Measurements from ENCODE around the gene EIF4H.
A peak's percentile ranks its signal among the peaks of the same experiment; 100 is the strongest.

The EIF4H gene

DNA sequence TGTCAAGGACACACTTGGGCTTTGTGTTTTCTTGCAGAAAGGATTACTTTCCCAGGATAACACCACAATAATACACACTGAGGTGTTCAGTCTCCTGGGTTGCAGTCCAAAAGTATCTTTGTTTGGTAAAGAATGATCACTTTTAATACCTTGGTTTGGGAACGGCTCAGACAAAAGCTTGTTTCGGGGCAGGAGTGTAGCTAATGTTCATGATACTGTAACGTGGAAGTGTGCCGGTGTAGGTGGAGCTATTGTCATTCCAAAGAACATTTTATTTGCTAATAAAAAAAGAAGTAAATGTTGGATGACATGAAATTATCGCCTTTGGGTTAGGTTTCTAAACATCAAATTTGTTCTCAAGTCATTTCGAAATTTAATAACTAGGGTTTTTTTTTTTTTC lies 1.2 kb downstream of the EIF4H start:
- no CpG with 5 or more reads among the region's 6 CpGs for WGBS (ENCODE audit: extremely low coverage, insufficient coverage, low lambda C conversion rate)
- Histone ChIP-seq H2BK5ac (ENCODE audit: low read length) (no peak overlapping the region), H3K18ac (ENCODE audit: low read length) (no peak overlapping the region), H3K79me2 (ENCODE audit: control insufficient read depth, insufficient read depth, low read length) (peaks cover 61% of the 10 kb centered on the region), H3K4me1 (ENCODE audit: control insufficient read depth, low read depth, low read length) (no peaks in the 10 kb centered on the region), H3K9ac (ENCODE audit: low read length) (peak overlapping the region; percentile 99), H3K4ac (ENCODE audit: low read depth, low read length) (no peak overlapping the region), H3K27ac (ENCODE audit: low read depth, low read length) (no peak overlapping the region), H3K23ac (ENCODE audit: low read length) (no peak overlapping the region), H4K5ac (ENCODE audit: low read length) (no peak overlapping the region), H2BK15ac (replicated peaks; ENCODE audit: low read depth) (no peak overlapping the region), H3K56ac (ENCODE audit: low read length) (peak overlapping the region; percentile 99), H2AK5ac (ENCODE audit: low read length) (no peak overlapping the region), H3K36me3 (ENCODE audit: control insufficient read depth, insufficient read depth, low read length) (peaks cover 1% of the 10 kb centered on the region), H3K4me3 (ENCODE audit: low read length) (peak overlapping the region; percentile 90), H2BK120ac (ENCODE audit: low read depth, low read length) (no peak overlapping the region), H3K4me2 (ENCODE audit: low read length) (peak overlapping the region; percentile 86), H3K79me1 (ENCODE audit: low read length) (no peaks in the 10 kb centered on the region), H3K27me3 (ENCODE audit: insufficient read depth, low read length, poor library complexity) (no peaks in the 10 kb centered on the region), H4K8ac (ENCODE audit: low read depth, low read length) (no peak overlapping the region)
- DNase-seq, result no peak

DNA sequence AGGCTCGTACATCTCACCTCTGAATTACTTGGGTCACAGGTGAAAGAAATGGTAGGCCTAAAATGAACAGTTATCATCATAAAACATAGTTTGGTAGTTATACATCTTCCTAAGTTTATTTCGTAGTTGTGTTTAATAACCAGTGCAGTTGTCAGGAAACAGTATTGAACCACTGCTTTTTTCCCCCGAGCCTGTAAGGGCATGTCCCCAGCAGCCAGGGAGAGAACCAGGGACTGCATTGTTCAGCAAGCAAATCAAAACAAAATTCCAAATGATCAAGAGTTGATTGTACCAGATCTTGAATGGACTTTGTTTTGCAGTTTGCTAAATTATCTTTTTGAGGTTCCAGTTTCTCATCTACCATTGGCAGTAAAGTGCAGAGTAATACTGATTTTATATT lies 2.4 kb downstream of the EIF4H start:
- Histone ChIP-seq H2AK5ac (ENCODE audit: low read length) (no peak overlapping the region), H2BK15ac (replicated peaks; ENCODE audit: low read depth) (no peak overlapping the region), H3K18ac (ENCODE audit: low read length) (no peak overlapping the region), H3K56ac (ENCODE audit: low read length) (no peak overlapping the region), H2BK120ac (ENCODE audit: low read depth, low read length) (no peak overlapping the region), H3K4me1 (ENCODE audit: control insufficient read depth, low read depth, low read length) (no peaks in the 10 kb centered on the region), H3K9ac (ENCODE audit: low read length) (peak overlapping the region; percentile 15), H3K4me2 (ENCODE audit: low read length) (no peak overlapping the region), H2BK5ac (ENCODE audit: low read length) (no peak overlapping the region), H3K4me3 (ENCODE audit: low read length) (no peak overlapping the region), H3K27ac (ENCODE audit: low read depth, low read length) (no peak overlapping the region), H4K5ac (ENCODE audit: low read length) (no peak overlapping the region), H3K79me1 (ENCODE audit: low read length) (no peaks in the 10 kb centered on the region), H3K27me3 (ENCODE audit: insufficient read depth, low read length, poor library complexity) (no peaks in the 10 kb centered on the region), H3K79me2 (ENCODE audit: control insufficient read depth, insufficient read depth, low read length) (peaks cover 73% of the 10 kb centered on the region), H3K36me3 (ENCODE audit: control insufficient read depth, insufficient read depth, low read length) (peaks cover 1% of the 10 kb centered on the region), H3K23ac (ENCODE audit: low read length) (no peak overlapping the region), H4K8ac (ENCODE audit: low read depth, low read length) (no peak overlapping the region), H3K4ac (ENCODE audit: low read depth, low read length) (no peak overlapping the region)
- no peak for DNase-seq
- no CpG with 5 or more reads among the region's 3 CpGs for WGBS (ENCODE audit: extremely low coverage, insufficient coverage, low lambda C conversion rate)

DNA sequence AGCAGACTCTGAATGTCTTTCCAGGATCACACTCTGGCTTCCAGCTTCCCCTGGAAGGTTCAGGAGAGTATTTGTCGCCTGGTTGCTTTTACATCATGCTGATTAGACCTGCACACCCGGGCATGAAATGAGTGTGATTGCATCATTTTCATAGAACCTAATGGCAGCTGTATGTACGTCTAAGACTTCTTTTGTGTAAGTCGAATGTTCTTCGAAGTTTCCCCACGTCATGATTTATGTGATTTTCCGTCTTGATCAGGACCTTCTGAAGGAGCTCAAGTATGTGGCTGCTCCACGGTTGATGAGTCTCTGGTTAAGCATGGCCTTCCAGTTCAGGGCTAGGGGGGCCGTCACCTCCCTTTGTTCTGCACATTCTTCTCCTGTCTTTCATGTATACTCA lies 4.5 kb downstream of the EIF4H start:
- WGBS (ENCODE audit: extremely low coverage, insufficient coverage, low lambda C conversion rate), result no CpG with 5 or more reads among the region's 9 CpGs
- Histone ChIP-seq H2BK120ac (ENCODE audit: low read depth, low read length) (no peak overlapping the region), H3K56ac (ENCODE audit: low read length) (peak overlapping the region; percentile 44), H4K5ac (ENCODE audit: low read length) (no peak overlapping the region), H3K27ac (ENCODE audit: low read depth, low read length) (no peak overlapping the region), H2AK5ac (ENCODE audit: low read length) (no peak overlapping the region), H4K8ac (ENCODE audit: low read depth, low read length) (no peak overlapping the region), H3K9ac (ENCODE audit: low read length) (peak overlapping the region; percentile 23), H3K4ac (ENCODE audit: low read depth, low read length) (no peak overlapping the region), H3K36me3 (ENCODE audit: control insufficient read depth, insufficient read depth, low read length) (peaks cover 1% of the 10 kb centered on the region), H3K23ac (ENCODE audit: low read length) (no peak overlapping the region), H2BK15ac (replicated peaks; ENCODE audit: low read depth) (no peak overlapping the region), H3K4me3 (ENCODE audit: low read length) (no peak overlapping the region), H3K4me2 (ENCODE audit: low read length) (no peak overlapping the region), H3K79me1 (ENCODE audit: low read length) (no peaks in the 10 kb centered on the region), H3K27me3 (ENCODE audit: insufficient read depth, low read length, poor library complexity) (no peaks in the 10 kb centered on the region), H3K18ac (ENCODE audit: low read length) (no peak overlapping the region), H3K79me2 (ENCODE audit: control insufficient read depth, insufficient read depth, low read length) (peaks cover 93% of the 10 kb centered on the region), H2BK5ac (ENCODE audit: low read length) (no peak overlapping the region), H3K4me1 (ENCODE audit: control insufficient read depth, low read depth, low read length) (peaks cover 2% of the 10 kb centered on the region)
- DNase-seq, result no peak

DNA sequence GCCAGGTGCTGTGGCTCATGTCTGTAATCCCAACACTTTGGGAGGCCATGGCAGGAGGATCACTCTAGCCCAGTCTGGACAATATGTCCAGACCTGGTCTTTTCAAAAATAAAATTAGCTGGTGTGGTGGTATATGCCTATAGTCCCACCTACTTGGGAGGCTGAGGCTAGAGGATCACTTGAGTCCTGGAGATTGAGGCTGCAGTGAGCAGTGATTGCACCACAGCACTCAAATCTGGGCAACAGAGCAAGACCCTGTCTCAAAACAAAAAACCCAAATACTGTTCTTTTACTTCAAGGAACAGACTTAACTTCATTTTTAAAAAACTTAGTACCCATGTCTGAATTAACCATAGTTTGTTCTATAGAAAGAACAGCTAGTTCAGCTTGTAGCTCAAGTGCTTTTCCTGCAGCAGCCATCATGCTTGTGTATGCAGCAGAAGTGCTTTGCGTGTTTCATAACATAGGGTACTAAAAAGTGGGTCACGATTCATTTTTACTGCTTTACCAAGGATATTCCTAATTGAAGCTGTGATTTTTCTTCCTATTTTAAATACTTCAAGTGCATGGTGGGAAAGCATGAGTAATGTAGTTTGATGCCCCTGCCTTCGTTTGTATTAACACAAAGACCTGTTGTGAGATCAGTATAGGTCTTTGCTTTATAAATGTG lies 5.9 kb downstream of the EIF4H start:
- peaks cover 5% of the 10 kb centered on the region for H3K4me1 ChIP-seq (ENCODE audit: control insufficient read depth, low read depth, low read length)
- peaks cover 1% of the 10 kb centered on the region for H3K36me3 ChIP-seq (ENCODE audit: control insufficient read depth, insufficient read depth, low read length)
- no peak overlapping the region for H2BK15ac ChIP-seq (replicated peaks; ENCODE audit: low read depth)
- H3K56ac ChIP-seq (ENCODE audit: low read length), result no peak overlapping the region
- no peak overlapping the region for H3K9ac ChIP-seq (ENCODE audit: low read length)
- no peak overlapping the region for H2AK5ac ChIP-seq (ENCODE audit: low read length)
- H3K23ac ChIP-seq (ENCODE audit: low read length), result no peak overlapping the region
- no peak for DNase-seq
- H2BK5ac ChIP-seq (ENCODE audit: low read length), result no peak overlapping the region
- H3K4ac ChIP-seq (ENCODE audit: low read depth, low read length), result no peak overlapping the region
- no CpG with 5 or more reads among the region's 3 CpGs for WGBS (ENCODE audit: extremely low coverage, insufficient coverage, low lambda C conversion rate)
- H3K27ac ChIP-seq (ENCODE audit: low read depth, low read length), result no peak overlapping the region
- no peak overlapping the region for H2BK120ac ChIP-seq (ENCODE audit: low read depth, low read length)
- H3K4me2 ChIP-seq (ENCODE audit: low read length), result no peak overlapping the region
- H3K18ac ChIP-seq (ENCODE audit: low read length), result no peak overlapping the region
- H3K79me1 ChIP-seq (ENCODE audit: low read length), result no peaks in the 10 kb centered on the region
- H4K8ac ChIP-seq (ENCODE audit: low read depth, low read length), result no peak overlapping the region
- peaks cover 99% of the 10 kb centered on the region for H3K79me2 ChIP-seq (ENCODE audit: control insufficient read depth, insufficient read depth, low read length)
- H3K4me3 ChIP-seq (ENCODE audit: low read length), result no peak overlapping the region
- no peaks in the 10 kb centered on the region for H3K27me3 ChIP-seq (ENCODE audit: insufficient read depth, low read length, poor library complexity)
- no peak overlapping the region for H4K5ac ChIP-seq (ENCODE audit: low read length)

DNA sequence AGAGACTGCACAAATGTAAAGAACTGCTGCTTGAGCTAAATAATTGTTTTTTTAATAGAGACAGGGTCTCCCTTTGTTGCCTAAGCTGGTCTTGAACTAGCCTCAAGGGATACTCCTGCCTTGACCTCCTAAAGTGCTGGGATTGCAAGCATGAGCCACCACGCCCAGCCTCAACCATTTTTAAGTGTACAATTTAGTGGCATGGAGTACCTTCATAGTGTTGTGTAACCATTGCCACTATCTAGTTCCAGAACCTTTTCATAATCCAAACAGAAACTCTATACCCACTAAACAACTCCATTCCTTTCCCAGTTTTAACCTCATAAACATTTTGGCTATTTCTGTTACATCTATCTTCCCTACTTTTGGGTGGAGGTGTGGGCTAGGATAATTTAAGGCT lies 6.7 kb downstream of the EIF4H start:
- no peak overlapping the region for H3K4me2 ChIP-seq (ENCODE audit: low read length)
- peaks cover 1% of the 10 kb centered on the region for H3K36me3 ChIP-seq (ENCODE audit: control insufficient read depth, insufficient read depth, low read length)
- no peak overlapping the region for H4K5ac ChIP-seq (ENCODE audit: low read length)
- H3K27ac ChIP-seq (ENCODE audit: low read depth, low read length), result no peak overlapping the region
- H3K4me1 ChIP-seq (ENCODE audit: control insufficient read depth, low read depth, low read length), result peaks cover 5% of the 10 kb centered on the region
- no peak overlapping the region for H2BK15ac ChIP-seq (replicated peaks; ENCODE audit: low read depth)
- no peak overlapping the region for H3K4me3 ChIP-seq (ENCODE audit: low read length)
- no peak overlapping the region for H4K8ac ChIP-seq (ENCODE audit: low read depth, low read length)
- H2AK5ac ChIP-seq (ENCODE audit: low read length), result no peak overlapping the region
- no CpG with 5 or more reads among the region's 1 CpG for WGBS (ENCODE audit: extremely low coverage, insufficient coverage, low lambda C conversion rate)
- H2BK5ac ChIP-seq (ENCODE audit: low read length), result no peak overlapping the region
- no peak overlapping the region for H3K4ac ChIP-seq (ENCODE audit: low read depth, low read length)
- no peak overlapping the region for H3K23ac ChIP-seq (ENCODE audit: low read length)
- H3K27me3 ChIP-seq (ENCODE audit: insufficient read depth, low read length, poor library complexity), result no peaks in the 10 kb centered on the region
- H3K56ac ChIP-seq (ENCODE audit: low read length), result no peak overlapping the region
- H3K18ac ChIP-seq (ENCODE audit: low read length), result no peak overlapping the region
- no peak overlapping the region for H2BK120ac ChIP-seq (ENCODE audit: low read depth, low read length)
- H3K79me1 ChIP-seq (ENCODE audit: low read length), result no peaks in the 10 kb centered on the region
- peaks cover 99% of the 10 kb centered on the region for H3K79me2 ChIP-seq (ENCODE audit: control insufficient read depth, insufficient read depth, low read length)
- no peak overlapping the region for H3K9ac ChIP-seq (ENCODE audit: low read length)
- no peak for DNase-seq

DNA sequence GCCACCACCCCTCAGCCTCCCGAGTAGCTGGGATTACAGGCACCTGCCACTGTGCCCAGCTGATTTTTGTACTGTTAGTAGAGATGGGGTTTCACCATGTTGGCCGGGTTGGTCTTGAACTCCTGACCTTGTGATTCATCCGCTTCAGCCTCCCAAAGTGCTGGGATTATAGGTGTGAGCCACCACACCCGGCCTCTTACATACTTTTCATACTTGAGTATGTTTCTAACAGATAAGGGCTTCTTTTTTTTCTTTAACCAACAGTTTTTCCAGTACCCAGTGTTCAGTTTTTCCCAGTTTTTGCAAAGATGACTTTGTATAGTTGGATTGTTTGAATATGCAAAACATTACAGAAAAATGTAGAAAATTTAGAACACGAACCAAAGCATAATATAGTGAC lies 7.7 kb downstream of the EIF4H start:
- Histone ChIP-seq H3K79me2 (ENCODE audit: control insufficient read depth, insufficient read depth, low read length) (peaks cover 99% of the 10 kb centered on the region), H3K4ac (ENCODE audit: low read depth, low read length) (no peak overlapping the region), H3K4me3 (ENCODE audit: low read length) (no peak overlapping the region), H3K4me2 (ENCODE audit: low read length) (no peak overlapping the region), H2BK5ac (ENCODE audit: low read length) (no peak overlapping the region), H3K4me1 (ENCODE audit: control insufficient read depth, low read depth, low read length) (peaks cover 5% of the 10 kb centered on the region), H4K5ac (ENCODE audit: low read length) (no peak overlapping the region), H2AK5ac (ENCODE audit: low read length) (no peak overlapping the region), H3K27me3 (ENCODE audit: insufficient read depth, low read length, poor library complexity) (no peaks in the 10 kb centered on the region), H2BK120ac (ENCODE audit: low read depth, low read length) (no peak overlapping the region), H3K79me1 (ENCODE audit: low read length) (peaks cover under 1% of the 10 kb centered on the region), H3K23ac (ENCODE audit: low read length) (no peak overlapping the region), H3K27ac (ENCODE audit: low read depth, low read length) (no peak overlapping the region), H4K8ac (ENCODE audit: low read depth, low read length) (no peak overlapping the region), H2BK15ac (replicated peaks; ENCODE audit: low read depth) (no peak overlapping the region), H3K36me3 (ENCODE audit: control insufficient read depth, insufficient read depth, low read length) (peaks cover 1% of the 10 kb centered on the region), H3K9ac (ENCODE audit: low read length) (no peak overlapping the region), H3K56ac (ENCODE audit: low read length) (no peak overlapping the region), H3K18ac (ENCODE audit: low read length) (no peak overlapping the region)
- no CpG with 5 or more reads among the region's 5 CpGs for WGBS (ENCODE audit: extremely low coverage, insufficient coverage, low lambda C conversion rate)
- no peak for DNase-seq
